Naive thymus-derived CD4-positive, alpha-beta T cell (primary cell): ENCODE results near the gene GIMAP1. TPM values are rescaled to one million over a fixed set of nuclear protein-coding genes. Genes with fewer than 3 reads are reported as not detected.

Source experiments
- ATAC-seq: fragments of 150-1000 bp; cut with Tn5 transposase; 2 replicates; pipeline ENCODE4 v1.10.0; 2021; ENCODE audit warnings: mild to moderate bottlenecking, moderate library complexity
- CTCF ChIA-PET: fragments of 350-600 bp; sonication (Branson Sonifier 250); formaldehyde crosslinking; loops from one replicate; lab custom pipeline; 2021; ENCODE audit warnings: antibody characterized with exemption; lab: Charles Lee
- POLR2A ChIA-PET: fragments of 350-600 bp; sonication (Branson Sonifier 250); formaldehyde crosslinking; loops from one replicate; lab custom pipeline; 2021; ENCODE audit warnings: antibody characterized with exemption, inconsistent platforms; lab: Charles Lee
- DNase-seq, 9 donors: peaks; one replicate each; pipeline versions ENCODE4 v3.0.0 to v3.0.0-alpha.2; 2020 to 2022; ENCODE audit warnings: mixed read lengths in 1 of 9
- H3K27ac ChIP-seq: one replicate; pipeline ENCODE4 v1.7.0; 2013; ENCODE audit warnings: mild to moderate bottlenecking, low read depth, low read length, moderate library complexity
- H3K27me3 ChIP-seq, 2 donors: one replicate each; pipeline ENCODE4 v1.7.0; 2013; ENCODE audit warnings: low read length in 2 of 2, mild to moderate bottlenecking in 2 of 2, moderate library complexity in 2 of 2; ENCODE audit not compliant: control insufficient read depth in 2 of 2, insufficient read depth in 2 of 2
- H3K36me3 ChIP-seq, 3 experiments: 1 replicate in 2 of 3; 2 replicates in 1 of 3; pipeline ENCODE4 v1.7.0; 2013; ENCODE audit warnings: low read length in 3 of 3, mild to moderate bottlenecking in 3 of 3, moderate library complexity in 1 of 3; ENCODE audit not compliant: insufficient read depth in 3 of 3, control insufficient read depth in 2 of 3
- H3K4me1 ChIP-seq, 2 donors: one replicate each; pipeline ENCODE4 v1.7.0; 2013; ENCODE audit warnings: low read length in 2 of 2, mild to moderate bottlenecking in 2 of 2, moderate library complexity in 1 of 2; ENCODE audit not compliant: control insufficient read depth in 2 of 2, insufficient read depth in 2 of 2
- H3K4me3 ChIP-seq: 2 replicates; pipeline ENCODE4 v1.7.0; 2013; ENCODE audit warnings: mild to moderate bottlenecking, low read length
- H3K9me3 ChIP-seq, 3 experiments: 1 replicate in 2 of 3; 2 replicates in 1 of 3; pipeline ENCODE4 v1.7.0; 2013; ENCODE audit warnings: low read length in 3 of 3; ENCODE audit not compliant: control insufficient read depth in 2 of 3
- H3K27ac Mint-ChIP-seq, 9 donors: one replicate each; pipeline ENCODE4 v1.8.0; 2020 to 2022; ENCODE audit warnings: mixed read lengths in 9 of 9, mild to moderate bottlenecking in 8 of 9, moderate library complexity in 5 of 9, inconsistent platforms in 2 of 9
- H3K27me3 Mint-ChIP-seq, 5 donors: one replicate each; pipeline ENCODE4 v1.8.0; 2021 to 2022; ENCODE audit warnings: mixed read lengths in 5 of 5, mild to moderate bottlenecking in 1 of 5
- H3K36me3 Mint-ChIP-seq, 5 donors: one replicate each; pipeline ENCODE4 v1.8.0; 2020 to 2022; ENCODE audit warnings: mixed read lengths in 5 of 5, mild to moderate bottlenecking in 3 of 5, inconsistent platforms in 1 of 5
- H3K4me1 Mint-ChIP-seq, 7 donors: one replicate each; pipeline ENCODE4 v1.8.0; 2020 to 2022; ENCODE audit warnings: mixed read lengths in 7 of 7, mild to moderate bottlenecking in 3 of 7, inconsistent platforms in 1 of 7
- H3K4me3 Mint-ChIP-seq, 10 donors: one replicate each; pipeline ENCODE4 v1.8.0; 2020 to 2022; ENCODE audit warnings: mild to moderate bottlenecking in 10 of 10, mixed read lengths in 10 of 10, moderate library complexity in 6 of 10, inconsistent platforms in 2 of 10
- H3K9me3 Mint-ChIP-seq, 11 donors: one replicate each; pipeline ENCODE4 v1.8.0; 2020 to 2022; ENCODE audit warnings: mixed read lengths in 11 of 11, mild to moderate bottlenecking in 4 of 11, inconsistent platforms in 1 of 11, moderate library complexity in 1 of 11
- intact Hi-C, 2 donors: fragments of 100-400 bp; cut with micrococcal nuclease; formaldehyde crosslinking; loops; one replicate each; pipeline ENCODE4 v1.15.1; 2023
- polyA plus RNA-seq, 2 donors: library from polyadenylated mRNA; unstranded; fragments of 300-500 nt; fragmentation: Illumina TruSeq; gene quantifications; one replicate each; pipeline ENCODE4 v1.2.3, GENCODE V29; 2021
- total RNA-seq, 6 experiments: library from RNA in 5 of 6; stranded (reverse) in 5 of 6; gene quantifications; 1 replicate in 5 of 6; 2 replicates in 1 of 6; pipeline ENCODE4 v1.2.3 and lab custom pipeline; 2021 to 2026

GIMAP1 gene
- total and polyA plus RNA-seq, 7 experiments from 2014 or later: 23.3 to 124 (median 75.4) TPM

DNA sequence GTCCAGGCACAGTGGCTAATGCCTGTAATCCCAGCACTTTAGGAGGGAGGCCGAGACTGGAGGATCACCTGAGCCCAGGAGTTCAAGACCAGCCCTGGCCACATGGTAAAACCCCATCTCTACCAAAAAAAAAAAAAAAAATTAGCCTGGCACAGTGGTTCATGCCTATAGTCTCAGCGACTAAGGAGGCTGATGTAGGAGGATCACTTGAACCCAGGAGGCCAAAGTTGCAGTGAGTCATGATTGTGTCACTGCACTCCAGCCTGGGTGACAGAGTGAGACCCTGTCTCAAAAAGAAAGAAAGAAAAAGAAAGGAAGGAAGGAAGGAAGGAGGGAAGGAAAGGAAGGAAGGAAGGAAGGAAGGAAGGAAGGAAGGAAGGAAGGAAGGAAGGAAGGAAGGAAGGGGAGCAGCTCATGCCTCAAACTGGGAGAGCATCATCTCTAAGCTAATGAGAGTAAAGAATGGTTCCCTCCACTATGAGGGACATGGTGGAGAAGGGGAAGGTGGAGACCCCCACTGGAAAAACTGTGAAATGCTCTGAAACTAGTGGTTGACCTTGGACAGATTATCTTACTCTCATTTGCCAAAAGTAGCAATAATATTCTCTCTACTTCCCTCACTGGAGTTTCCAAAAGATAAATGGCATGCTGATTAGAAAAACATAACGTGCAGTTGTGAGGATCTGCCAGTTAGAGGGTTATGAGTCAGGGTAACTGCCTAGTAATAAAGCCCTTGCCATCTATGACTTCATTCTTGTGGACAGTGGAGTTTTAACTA lies 37.6 kb downstream of the GIMAP1 start:
- ATAC-seq (no peak), DNase-seq (peak in 1 of 9 donors; percentile 36)
- Histone ChIP-seq H3K27me3 (no peaks in the 10 kb centered on the region), H3K9me3 (no peaks in the 10 kb centered on the region), H3K4me3 (no peak overlapping the region), H3K27ac (peak overlapping the region; percentile 60), H3K36me3 (no peaks in the 10 kb centered on the region), H3K4me1 (peaks cover 44 to 70% of the 10 kb centered on the region in 2 donors)
- POLR2A ChIA-PET: interaction anchor here (1.0 to 6.3 kb wide), 17 partner anchors 10 to 386 kb away, joined by 3 to 179 read pairs (median 27); partner anchors contain the start of genes GIMAP1, GIMAP2, GIMAP4 and GIMAP5
- H3K36me3 Mint-ChIP-seq: peaks cover 0 to 8% (median 0%) of the 10 kb centered on the region in 5 donors
- H3K27me3 Mint-ChIP-seq: peaks cover 0 to 2% (median 0%) of the 10 kb centered on the region in 5 donors
- peak overlapping the region; percentile 88 to 97 (median 95) for H3K27ac Mint-ChIP-seq
- H3K4me3 Mint-ChIP-seq: peak overlapping the region; percentile 30 to 83 (median 68)
- peaks cover 0 to 5% (median 0%) of the 10 kb centered on the region in 11 donors for H3K9me3 Mint-ChIP-seq
- peaks cover 36 to 81% (median 78%) of the 10 kb centered on the region in 7 donors for H3K4me1 Mint-ChIP-seq
- CTCF ChIA-PET: interaction anchor here (0.6 to 2.7 kb wide), 10 partner anchors 10 to 305 kb away, joined by 3 to 17 read pairs (median 3); partner anchors contain the start of genes GIMAP1 and GIMAP8
- intact Hi-C loops: loop anchor here (2.0 kb wide), 3 partner anchors 17 to 77 kb away; partner anchors contain the start of genes GIMAP2 (in 1 of the 2) and GIMAP5 (in 1 of the 2)

DNA sequence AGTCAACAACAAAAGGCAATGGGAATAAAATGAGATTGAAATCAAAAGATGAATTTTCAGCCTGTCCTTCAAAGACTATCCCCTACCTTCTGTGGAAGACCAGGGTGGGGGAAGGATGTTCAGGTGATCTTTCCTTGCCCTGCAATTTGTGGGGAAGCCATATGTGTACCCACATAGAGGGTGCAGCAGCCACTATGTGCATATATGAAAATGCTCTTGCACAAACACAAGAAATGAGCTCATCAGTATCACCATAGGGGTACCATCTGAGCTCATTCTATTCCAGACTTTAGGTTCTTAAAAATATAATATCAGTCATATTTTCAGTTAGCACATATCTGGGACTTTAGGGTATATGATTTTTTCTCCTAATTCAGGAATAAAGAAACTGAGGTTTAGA lies 38.5 kb downstream of the GIMAP1 start:
- peak overlapping the region; percentile 73 to 88 (median 83) for H3K4me3 Mint-ChIP-seq
- CTCF ChIA-PET: interaction anchor here (0.6 to 2.9 kb wide), 21 partner anchors 11 to 348 kb away, joined by 3 to 23 read pairs (median 5); partner anchors contain the start of genes GIMAP1, GIMAP2, GIMAP4 and GIMAP5
- peaks cover 0 to 6% (median 0%) of the 10 kb centered on the region in 11 donors for H3K9me3 Mint-ChIP-seq
- H3K36me3 Mint-ChIP-seq: peaks cover 0 to 11% (median 0%) of the 10 kb centered on the region in 5 donors
- Histone ChIP-seq H3K36me3 (no peaks in the 10 kb centered on the region), H3K27me3 (no peaks in the 10 kb centered on the region), H3K27ac (peak overlapping the region; percentile 78), H3K9me3 (no peaks in the 10 kb centered on the region), H3K4me1 (peaks cover 43 to 61% of the 10 kb centered on the region in 2 donors), H3K4me3 (peak overlapping the region; percentile 6)
- DNase-seq: no peak
- peaks cover 0 to 2% (median 0%) of the 10 kb centered on the region in 5 donors for H3K27me3 Mint-ChIP-seq
- peak overlapping the region; percentile 92 to 99 (median 97) for H3K27ac Mint-ChIP-seq
- peaks cover 32 to 72% (median 68%) of the 10 kb centered on the region in 7 donors for H3K4me1 Mint-ChIP-seq
- no peak for ATAC-seq
- intact Hi-C loops: loop anchor here (1.0 to 2.0 kb wide), 16 partner anchors 10 to 398 kb away; partner anchors contain the start of genes GIMAP1 (in 2 of the 2), GIMAP2 (in 2 of the 2), GIMAP5 (in 1 of the 2) and GIMAP6 (in 1 of the 2)
- POLR2A ChIA-PET: interaction anchor here (0.7 to 6.3 kb wide), 44 partner anchors 10 to 387 kb away, joined by 3 to 179 read pairs (median 6); partner anchors contain the start of genes GIMAP1, GIMAP2, GIMAP4 and GIMAP5

- no peaks in the 10 kb centered on the region for H3K27me3 ChIP-seq
- ATAC-seq (peak; percentile 87), DNase-seq (peak in 8 of 9 donors; percentile 56 to 86 (median 80))
- Mint-ChIP-seq H3K9me3 (peaks cover 0 to 10% (median 0%) of the 10 kb centered on the region in 11 donors), H3K27me3 (peaks cover 0 to 2% (median 0%) of the 10 kb centered on the region in 5 donors), H3K4me3 (peak overlapping the region; percentile 73 to 88 (median 83)), H3K4me1 (peaks cover 29 to 65% (median 62%) of the 10 kb centered on the region in 7 donors), H3K27ac (peak overlapping the region; percentile 92 to 99 (median 97)), H3K36me3 (peaks cover 0 to 6% (median 0%) of the 10 kb centered on the region in 5 donors)
- intact Hi-C loops: loop anchor here (1.0 to 2.0 kb wide), 21 partner anchors 10 to 469 kb away; partner anchors contain the start of genes GIMAP1 (in 2 of the 2), GIMAP2 (in 2 of the 2), GIMAP5 (in 1 of the 2) and GIMAP6 (in 1 of the 2)
- no peaks in the 10 kb centered on the region for H3K9me3 ChIP-seq
- CTCF ChIA-PET: interaction anchor here (0.6 to 2.9 kb wide), 27 partner anchors 12 to 349 kb away, joined by 3 to 23 read pairs (median 5); partner anchors contain the start of genes GIMAP1, GIMAP2, GIMAP4 and GIMAP5
- peak overlapping the region; percentile 78 for H3K27ac ChIP-seq
- POLR2A ChIA-PET: interaction anchor here (0.6 to 6.3 kb wide), 59 partner anchors 9 to 598 kb away, joined by 3 to 179 read pairs (median 5); partner anchors contain the start of genes GIMAP1, GIMAP2, GIMAP4 and GIMAP5
- H3K4me1 ChIP-seq: peaks cover 42 to 54% of the 10 kb centered on the region in 2 donors
- no peaks in the 10 kb centered on the region for H3K36me3 ChIP-seq
- peak overlapping the region; percentile 11 for H3K4me3 ChIP-seq
Observed at GRCh38 chr7:150755473-150756099, 39.2 kb downstream of the GIMAP1 start.

- no peaks in the 10 kb centered on the region for H3K9me3 ChIP-seq
- intact Hi-C loops: loop anchor here (1.0 to 2.0 kb wide), 7 partner anchors 88 to 469 kb away; partner anchors contain the start of genes GIMAP8 (in 1 of the 2) and ZNF775 (in 1 of the 2)
Observed at GRCh38 chr7:150756166-150756565, 39.8 kb downstream of the GIMAP1 start.

DNA sequence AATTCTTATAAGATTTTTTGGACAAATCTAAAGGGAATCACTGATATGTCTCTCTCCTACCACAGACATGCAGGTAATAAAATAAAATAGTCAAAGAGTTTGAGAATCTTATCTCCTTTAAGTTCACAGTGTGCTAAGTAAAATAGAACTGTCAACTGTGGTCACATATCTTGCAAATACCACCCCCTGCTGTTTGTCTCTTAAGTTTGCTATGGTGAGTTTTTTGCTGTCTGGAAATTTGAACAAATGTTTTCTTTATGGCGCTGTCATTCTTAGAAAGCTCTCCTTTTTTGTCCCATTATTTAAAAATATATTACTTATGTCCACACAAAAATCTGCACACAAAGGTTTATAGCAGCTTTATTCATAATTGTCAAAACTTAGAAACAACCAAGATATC lies 40.4 kb downstream of the GIMAP1 start:
- H3K27me3 ChIP-seq: no peaks in the 10 kb centered on the region
- peak overlapping the region; percentile 25 to 88 (median 80) for H3K4me3 Mint-ChIP-seq
- ATAC-seq: peak; percentile 68
- H3K27ac ChIP-seq: peak overlapping the region; percentile 78
- peaks cover 0 to 6% (median 0%) of the 10 kb centered on the region in 5 donors for H3K27me3 Mint-ChIP-seq
- CTCF ChIA-PET: interaction anchor here (0.6 to 2.9 kb wide), 20 partner anchors 15 to 338 kb away, joined by 3 to 23 read pairs (median 4); partner anchors contain the start of genes GIMAP1, GIMAP2 and GIMAP4
- DNase-seq: peak in 7 of 9 donors; percentile 57 to 78 (median 69)
- peaks cover 0 to 12% (median 0%) of the 10 kb centered on the region in 5 donors for H3K36me3 Mint-ChIP-seq
- peaks cover 38 to 43% of the 10 kb centered on the region in 2 donors for H3K4me1 ChIP-seq
- H3K36me3 ChIP-seq: no peaks in the 10 kb centered on the region
- no peaks in the 10 kb centered on the region for H3K9me3 ChIP-seq
- peaks cover 0 to 17% (median 3%) of the 10 kb centered on the region in 11 donors for H3K9me3 Mint-ChIP-seq
- peaks cover 29 to 55% (median 52%) of the 10 kb centered on the region in 7 donors for H3K4me1 Mint-ChIP-seq
- intact Hi-C loops: loop anchor here (1.0 to 2.0 kb wide), 10 partner anchors 89 to 470 kb away; partner anchors contain the start of genes GIMAP8 (in 1 of the 2) and ZNF775 (in 1 of the 2)
- POLR2A ChIA-PET: interaction anchor here (0.6 to 6.3 kb wide), 20 partner anchors 13 to 400 kb away, joined by 3 to 179 read pairs (median 23); partner anchors contain the start of genes GIMAP1, GIMAP4, GIMAP5 and GIMAP6
- H3K27ac Mint-ChIP-seq: peak overlapping the region; percentile 92 to 99 (median 97)
- H3K4me3 ChIP-seq: no peak overlapping the region

More at GRCh38 chr7:150756166-150756565, 39.8 kb downstream of the GIMAP1 start:
- peak overlapping the region; percentile 92 to 99 (median 97) for H3K27ac Mint-ChIP-seq
- peaks cover 0 to 6% (median 0%) of the 10 kb centered on the region in 5 donors for H3K36me3 Mint-ChIP-seq
- peak overlapping the region; percentile 11 for H3K4me3 ChIP-seq
- peaks cover 0 to 10% (median 0%) of the 10 kb centered on the region in 11 donors for H3K9me3 Mint-ChIP-seq
- peaks cover 29 to 60% (median 56%) of the 10 kb centered on the region in 7 donors for H3K4me1 Mint-ChIP-seq
- H3K27me3 Mint-ChIP-seq: peaks cover 0 to 2% (median 0%) of the 10 kb centered on the region in 5 donors
- H3K4me3 Mint-ChIP-seq: peak overlapping the region; percentile 73 to 88 (median 83)
- H3K27me3 ChIP-seq: no peaks in the 10 kb centered on the region
- peaks cover 38 to 49% of the 10 kb centered on the region in 2 donors for H3K4me1 ChIP-seq
- CTCF ChIA-PET: interaction anchor here (0.7 to 2.9 kb wide), 22 partner anchors 12 to 349 kb away, joined by 3 to 23 read pairs (median 5); partner anchors contain the start of genes GIMAP1, GIMAP2, GIMAP4 and GIMAP5
- H3K27ac ChIP-seq: peak overlapping the region; percentile 78
- POLR2A ChIA-PET: interaction anchor here (0.6 to 6.3 kb wide), 54 partner anchors 12 to 598 kb away, joined by 3 to 179 read pairs (median 5); partner anchors contain the start of genes GIMAP1, GIMAP2, GIMAP4 and GIMAP5
- H3K36me3 ChIP-seq: no peaks in the 10 kb centered on the region
- DNase-seq: peak in 2 of 9 donors; percentile 38 to 46
- peak; percentile 30 for ATAC-seq
